Kidney (tissue), 14 donors: ENCODE results near the gene ITGB4. TPM values are rescaled to one million over a fixed set of nuclear protein-coding genes. Genes with fewer than 3 reads are reported as not detected.
"Not testable (repeated sequence)": the region's sequence is repeated elsewhere in the genome, so short reads cannot be mapped to it uniquely, and the experiment has no call there.

ENCODE experiments used
- DNase-seq, 5 donors: peaks; one replicate each; pipeline ENCODE4 v3.0.0-alpha.2; 2013 to 2020
- FAIRE-seq: peaks from 2 replicates; lab custom pipeline; 2012; peaks lifted over from hg19 to GRCh38; lab: Jason Lieb, UNC
- H3K27ac ChIP-seq, 2 donors: one replicate each; pipeline ENCODE4 v1.7.0; 2013; ENCODE audit warnings: low read depth in 2 of 2, low read length in 2 of 2, inconsistent platforms in 1 of 2
- H3K27me3 ChIP-seq: one replicate; pipeline ENCODE4 v1.7.1; 2013; ENCODE audit warnings: low read length, inconsistent platforms; ENCODE audit not compliant: control insufficient read depth, insufficient read depth
- H3K36me3 ChIP-seq, 3 donors: one replicate each; pipeline versions ENCODE4 v1.7.0 to v1.7.1; 2013; ENCODE audit warnings: low read length in 3 of 3, control low read depth in 1 of 3, inconsistent platforms in 1 of 3; ENCODE audit not compliant: insufficient read depth in 3 of 3, control insufficient read depth in 2 of 3
- H3K4me1 ChIP-seq, 3 donors: one replicate each; pipeline versions ENCODE4 v1.7.0 to v1.7.1; 2013; ENCODE audit warnings: low read length in 3 of 3, inconsistent platforms in 1 of 3, low read depth in 1 of 3; ENCODE audit not compliant: control insufficient read depth in 2 of 3, insufficient read depth in 2 of 3
- H3K4me3 ChIP-seq, 3 donors: one replicate each; pipeline versions ENCODE4 v1.7.0 to v1.8.1; 2013; ENCODE audit warnings: low read length in 3 of 3, control low read depth in 1 of 3, inconsistent platforms in 1 of 3
- H3K9ac ChIP-seq, 3 donors: one replicate each; pipeline versions ENCODE4 v1.7.0 to v1.7.1; 2013; ENCODE audit warnings: low read length in 3 of 3, control low read depth in 1 of 3, inconsistent platforms in 1 of 3
- H3K9me3 ChIP-seq, 3 donors: one replicate each; pipeline versions ENCODE4 v1.7.0 to v1.7.1; 2013; ENCODE audit warnings: low read length in 3 of 3, control low read depth in 1 of 3, inconsistent platforms in 1 of 3; ENCODE audit not compliant: control insufficient read depth in 2 of 3, insufficient read depth in 1 of 3
- CTCF ChIP-seq: IDR thresholded peaks from 3 replicates; pipeline ENCODE4 v1.5.1; 2012; ENCODE audit warnings: mild to moderate bottlenecking, moderate library complexity, borderline replicate concordance; ENCODE audit not compliant: insufficient read depth; ENCODE audit errors: extremely low read depth
- intact Hi-C: fragments of 100-400 bp; cut with DNase I; formaldehyde crosslinking; loops from one replicate; pipeline ENCODE4 v1.11.1; 2022
- polyA plus RNA-seq: library from polyadenylated mRNA; stranded (reverse); fragments of 350-450 nt; fragmentation: Illumina TruSeq; extraction: RNeasy Lipid Tissue Mini Kit (QIAGEN cat#74804); gene quantifications from one replicate; pipeline ENCODE4 v1.2.3, GENCODE V29; 2014; ENCODE audit warnings: low read depth, low replicate concordance; ENCODE audit not compliant: insufficient read depth
- total RNA-seq: library from RNA; stranded (reverse); fragmentation: NEBNext Ultra II Directional; extraction: Animal tissue kit (Norgen Biotek cat#: 25700); gene quantifications from one replicate; pipeline ENCODE4 v1.2.1, GENCODE V29; 2021
- donor health status: control.
- donor health status: control.
- donor health status: control.
- donor health status: control.
- donor health status: control.
- donor health status: DM: yes; HTN: yes; CAD: no.
- donor health status: Normal renal cell carcinoma (clear cell type).

Gene ITGB4
- total and polyA plus RNA-seq, 2 donors from 2014 or later, result 15.7 to 149 TPM

GRCh38 chr17:75757086-75757681 is 35.9 kb downstream of the ITGB4 start:
- H3K9ac ChIP-seq, result no peak overlapping the region
- intact Hi-C loops, result no loop called here
- no peaks in the 10 kb centered on the region for H3K9me3 ChIP-seq
- no peak overlapping the region for H3K27ac ChIP-seq
- FAIRE-seq, result no peak
- TF ChIP-seq CTCF, result no peak
- peaks cover 2 to 17% (median 17%) of the 10 kb centered on the region in 3 donors for H3K4me1 ChIP-seq
- H3K4me3 ChIP-seq, result no peak overlapping the region
- no peaks in the 10 kb centered on the region for H3K36me3 ChIP-seq
- peak in 2 of 5 donors; percentile 51 to 74 for DNase-seq
- H3K27me3 ChIP-seq, result no peaks in the 10 kb centered on the region

- Histone ChIP-seq H3K36me3 (no peaks in the 10 kb centered on the region), H3K9ac (no peak overlapping the region), H3K27me3 (no peaks in the 10 kb centered on the region), H3K27ac (no peak overlapping the region), H3K4me3 (no peak overlapping the region), H3K9me3 (no peaks in the 10 kb centered on the region), H3K4me1 (peaks cover 2 to 17% (median 17%) of the 10 kb centered on the region in 3 donors)
- intact Hi-C loops, result no loop called here
- no peak for TF ChIP-seq CTCF
- DNase-seq, result peak in 1 of 5 donors; percentile 66
- no peak for FAIRE-seq
Observed at GRCh38 chr17:75758131-75758905, 37.1 kb downstream of the ITGB4 start.

GRCh38 chr17:75759457-75759856 is 38.2 kb downstream of the ITGB4 start:
- Histone ChIP-seq H3K27me3 (no peaks in the 10 kb centered on the region), H3K36me3 (no peaks in the 10 kb centered on the region), H3K4me3 (no peak overlapping the region), H3K27ac (no peak overlapping the region), H3K4me1 (peaks cover 2 to 21% (median 18%) of the 10 kb centered on the region in 3 donors), H3K9me3 (no peaks in the 10 kb centered on the region), H3K9ac (peak overlapping the region in 1 of 3 donors; percentile 34)
- DNase-seq (peak in 1 of 5 donors; percentile 54), FAIRE-seq (no peak)
- intact Hi-C loops, result no loop called here
- TF ChIP-seq CTCF, result no peak

- FAIRE-seq, H3K27ac ChIP-seq, intact Hi-C loops, H3K9me3 ChIP-seq, H3K27me3 ChIP-seq, H3K36me3 ChIP-seq, H3K4me3 ChIP-seq: not testable (repeated sequence)
- Histone ChIP-seq H3K4me1 (peaks cover 0 to 16% (median 12%) of the 10 kb centered on the region in 3 donors), H3K9ac (peak overlapping the region in 1 of 3 donors; percentile 34)
- peak in 1 of 5 donors; percentile 11 for DNase-seq
Observed at GRCh38 chr17:75759978-75760640, 38.9 kb downstream of the ITGB4 start.
